ENCODE measurements around the gene TPST1. TPM values are rescaled to one million over a fixed set of nuclear protein-coding genes. Genes with fewer than 3 reads are reported as not detected.
"Not testable (repeated sequence)": the region's sequence is repeated elsewhere in the genome, so short reads cannot be mapped to it uniquely, and the experiment has no call there.

The TPST1 gene
- total RNA-seq, 1 experiment from 2014 or later, result 15.9 TPM

GRCh38 chr7:66385191-66385905 lies 180.2 kb downstream of the TPST1 start:
- H3K4me3 Mint-ChIP-seq; H3K56ac ChIP-seq (ENCODE audit: insufficient read length, low read depth, low read length); H3K4me1 Mint-ChIP-seq; H2AK5ac ChIP-seq (ENCODE audit: insufficient read length, low read length); H3K23me2 ChIP-seq (ENCODE audit: insufficient read length, low read depth, low read length, poor library complexity, severe bottlenecking); H3K9me3 Mint-ChIP-seq; H3K4me1 ChIP-seq (ENCODE audit: insufficient read depth, low read length); H3K23ac ChIP-seq (ENCODE audit: insufficient read length, low read depth, low read length); H3K27me3 ChIP-seq (ENCODE audit: insufficient read depth, low read length); H3K79me2 ChIP-seq (ENCODE audit: insufficient read depth, low read length); H3T11ph ChIP-seq (ENCODE audit: low read length); H3K4me2 ChIP-seq (ENCODE audit: insufficient read depth, insufficient read length, low read length); H4K5ac ChIP-seq (ENCODE audit: insufficient read length, low read depth, low read length); H3K9ac ChIP-seq (ENCODE audit: extremely low read depth, insufficient read length, low read length); H3K18ac ChIP-seq (ENCODE audit: insufficient read length, low read depth, low read length); H2BK20ac ChIP-seq (ENCODE audit: low read depth, low read length, poor library complexity, severe bottlenecking); H4K91ac ChIP-seq (ENCODE audit: insufficient read length, low read depth, low read length); H3K27me3 Mint-ChIP-seq (ENCODE audit: low read depth); H3K36me3 Mint-ChIP-seq (ENCODE audit: insufficient read depth in 1 of 3, low read depth in 3 of 3); H2BK15ac ChIP-seq (ENCODE audit: low read depth, low read length); H4K8ac ChIP-seq (replicated peaks; ENCODE audit: insufficient read length, low read depth, low read length); H3K27ac ChIP-seq (ENCODE audit: insufficient read length, low read depth, low read length); DNase-seq; H3K9me3 ChIP-seq (ENCODE audit: control insufficient read depth, low read depth, low read length); H3K4ac ChIP-seq (ENCODE audit: low read depth, low read length); H3K79me1 ChIP-seq (ENCODE audit: insufficient read depth, low read depth, low read length, poor library complexity, severe bottlenecking); H2AFZ ChIP-seq (ENCODE audit: low read length); H2BK5ac ChIP-seq (ENCODE audit: insufficient read length, low read length); H2BK120ac ChIP-seq (ENCODE audit: low read depth, low read length, poor library complexity, severe bottlenecking); H2BK12ac ChIP-seq (ENCODE audit: insufficient read length, low read depth, low read length); H4K20me1 ChIP-seq (ENCODE audit: control insufficient read depth, insufficient read depth, insufficient read length); H3K14ac ChIP-seq (ENCODE audit: insufficient read depth, low read length): not testable (repeated sequence)
- WGBS (ENCODE audit: extremely low coverage, insufficient read length, low lambda C conversion rate), result no CpG with 5 or more reads among the region's 5 CpGs
- H3K27ac Mint-ChIP-seq, result peak overlapping the region in 2 of 3 experiments; percentile 1 to 3; a peak in 2 of 7 replicates

DNA sequence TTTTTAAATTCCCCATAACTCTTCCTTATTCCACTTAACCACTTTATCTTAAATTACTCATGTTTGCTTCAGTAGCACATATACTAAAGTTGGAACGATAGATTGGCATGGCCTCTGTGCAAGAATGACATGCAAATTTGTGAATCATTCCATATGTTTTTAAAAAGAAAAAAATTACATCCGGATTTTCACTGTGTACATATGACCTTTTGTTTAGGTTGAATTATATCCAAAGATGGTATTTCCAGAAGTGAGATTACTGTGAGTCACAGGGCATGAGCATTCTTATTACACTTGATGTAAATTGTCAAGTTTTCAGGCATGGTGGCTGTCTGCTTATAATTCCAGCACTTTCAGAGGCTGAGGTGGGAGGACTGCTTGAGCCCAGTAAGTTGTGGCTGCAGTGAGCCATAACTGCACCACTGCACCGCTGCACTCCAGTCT lies 190.0 kb downstream of the TPST1 start:
- H3K23ac ChIP-seq (ENCODE audit: insufficient read length, low read depth, low read length); H3K4me1 Mint-ChIP-seq; H2BK15ac ChIP-seq (ENCODE audit: low read depth, low read length); H3K4me3 Mint-ChIP-seq; H4K8ac ChIP-seq (replicated peaks; ENCODE audit: insufficient read length, low read depth, low read length); H2AFZ ChIP-seq (ENCODE audit: low read length); H3K9ac ChIP-seq (ENCODE audit: extremely low read depth, insufficient read length, low read length); H3K56ac ChIP-seq (ENCODE audit: insufficient read length, low read depth, low read length); H2BK20ac ChIP-seq (ENCODE audit: low read depth, low read length, poor library complexity, severe bottlenecking); H3K27me3 ChIP-seq (ENCODE audit: insufficient read depth, low read length); H3K27ac ChIP-seq (ENCODE audit: insufficient read length, low read depth, low read length); H4K20me1 ChIP-seq (ENCODE audit: control insufficient read depth, insufficient read depth, insufficient read length); H4K5ac ChIP-seq (ENCODE audit: insufficient read length, low read depth, low read length); DNase-seq; H3K79me2 ChIP-seq (ENCODE audit: insufficient read depth, low read length); H3K14ac ChIP-seq (ENCODE audit: insufficient read depth, low read length); H2AK5ac ChIP-seq (ENCODE audit: insufficient read length, low read length); H3T11ph ChIP-seq (ENCODE audit: low read length); H3K9me3 Mint-ChIP-seq; H3K4ac ChIP-seq (ENCODE audit: low read depth, low read length); H3K79me1 ChIP-seq (ENCODE audit: insufficient read depth, low read depth, low read length, poor library complexity, severe bottlenecking); H2BK120ac ChIP-seq (ENCODE audit: low read depth, low read length, poor library complexity, severe bottlenecking); H3K4me2 ChIP-seq (ENCODE audit: insufficient read depth, insufficient read length, low read length); H3K27ac Mint-ChIP-seq; H3K18ac ChIP-seq (ENCODE audit: insufficient read length, low read depth, low read length); H3K27me3 Mint-ChIP-seq (ENCODE audit: low read depth); H3K23me2 ChIP-seq (ENCODE audit: insufficient read length, low read depth, low read length, poor library complexity, severe bottlenecking); H4K91ac ChIP-seq (ENCODE audit: insufficient read length, low read depth, low read length); H3K4me1 ChIP-seq (ENCODE audit: insufficient read depth, low read length); H2BK12ac ChIP-seq (ENCODE audit: insufficient read length, low read depth, low read length); H3K9me3 ChIP-seq (ENCODE audit: control insufficient read depth, low read depth, low read length); H2BK5ac ChIP-seq (ENCODE audit: insufficient read length, low read length): not testable (repeated sequence)
- no CpG with 5 or more reads among the region's 3 CpGs for WGBS (ENCODE audit: extremely low coverage, insufficient read length, low lambda C conversion rate)
- peaks cover 7 to 15% (median 13%) of the 10 kb centered on the region in 3 experiments; a peak in 6 of 7 replicates for H3K36me3 Mint-ChIP-seq (ENCODE audit: insufficient read depth in 1 of 3, low read depth in 3 of 3)
